K562 (cell line): ENCODE data around the gene RSPH6A. TPM values are rescaled to one million over a fixed set of nuclear protein-coding genes. Genes with fewer than 3 reads are reported as not detected.

Source experiments
- BDP1 ChIP-seq: IDR thresholded peaks from 3 replicates; pipeline ENCODE4 v1.6.1; 2011; ENCODE audit not compliant: insufficient read length, insufficient read depth
- COPS2 ChIP-seq: fragments of 450-650 bp; conservative IDR thresholded peaks from 2 replicates; pipeline ENCODE4 v1.6.1; 2016; ENCODE audit warnings: mild to moderate bottlenecking, moderate library complexity
- EP300 ChIP-seq: IDR thresholded peaks from 2 replicates; pipeline ENCODE4 v1.6.1; 2012; ENCODE audit warnings: low read length, improper control_type of control experiment
- EP400 ChIP-seq: fragments of 450-650 bp; IDR thresholded peaks from 2 replicates; pipeline ENCODE4 v1.6.1; 2017; ENCODE audit warnings: antibody characterized with exemption, mild to moderate bottlenecking, moderate library complexity
- FOSL1 ChIP-seq: fragments of 200-800 bp; sonication (Bioruptor generic); conservative IDR thresholded peaks from 2 replicates; pipeline ENCODE4 v1.6.1; 2016; ENCODE audit warnings: missing genetic modification characterization, missing compliant biosample characterization
- GATA2 ChIP-seq: sonication (generic); formaldehyde crosslinking; IDR thresholded peaks from 2 replicates; pipeline ENCODE4 v1.4.0; 2020; ENCODE audit warnings: mild to moderate bottlenecking, missing genetic modification reagents
- MEIS2 ChIP-seq: fragments of 450-650 bp; IDR thresholded peaks from 2 replicates; pipeline ENCODE4 v1.6.1; 2014; ENCODE audit warnings: mild to moderate bottlenecking; ENCODE audit not compliant: partially characterized antibody
- MYNN ChIP-seq, 2 experiments: sonication (generic); formaldehyde crosslinking in 1 of 2; IDR thresholded peaks; 2 replicates each; pipeline versions ENCODE4 v1.5.0 to v1.6.1; 2016 to 2020; ENCODE audit warnings: antibody characterized with exemption in 1 of 2, missing genetic modification reagents in 1 of 2
- RAD21 ChIP-seq, 2 experiments: fragments of 250-450 bp in 1 of 2; fragments of 450-650 bp in 1 of 2; sonication (Bioruptor Pico) in 1 of 2; formaldehyde crosslinking in 1 of 2; IDR thresholded peaks in 1 of 2; conservative IDR thresholded peaks in 1 of 2; 2 replicates each; pipeline versions ENCODE4 v1.4.0 to v1.8.0; 2020 to 2022; ENCODE audit warnings: mild to moderate bottlenecking in 2 of 2, moderate library complexity in 1 of 2
- RBM25 ChIP-seq: fragments of 200-400 bp; formaldehyde crosslinking; IDR thresholded peaks from 2 replicates; pipeline ENCODE4 v1.6.1; 2018; ENCODE audit warnings: low read length, low read depth, moderate library complexity; ENCODE audit not compliant: severe bottlenecking
- SAP30 ChIP-seq: fragments of 200-600 bp; sonication (generic); IDR thresholded peaks from 2 replicates; pipeline ENCODE4 v1.6.1; 2012; ENCODE audit warnings: borderline replicate concordance, low read depth, mild to moderate bottlenecking, moderate library complexity, low read length, control low read depth, inconsistent platforms; ENCODE audit not compliant: insufficient read depth, poor library complexity, severe bottlenecking
- SMARCB1 ChIP-seq: IDR thresholded peaks from 2 replicates; pipeline ENCODE4 v1.6.1; 2011; ENCODE audit warnings: improper control_type of control experiment, low read depth; ENCODE audit not compliant: insufficient read length
- SRSF7 ChIP-seq: fragments of 200-400 bp; formaldehyde crosslinking; optimal IDR thresholded peaks from 2 replicates; pipeline ENCODE3; 2017; ENCODE audit warnings: mild to moderate bottlenecking, low read depth, low read length
- TCF7L2 ChIP-seq: fragments of 150-350 bp; IDR thresholded peaks from 2 replicates; pipeline ENCODE4 v1.6.1; 2016; ENCODE audit warnings: low read depth, mild to moderate bottlenecking, low read length, moderate library complexity
- XRCC4 ChIP-seq: IDR thresholded peaks from one replicate; pipeline ENCODE4 v1.6.1; 2011; ENCODE audit not compliant: insufficient read depth, insufficient read length; ENCODE audit errors: extremely low read depth
- ZC3H8 ChIP-seq: fragments of 450-650 bp; IDR thresholded peaks from 2 replicates; pipeline ENCODE4 v1.6.1; 2017
- ZFP36 ChIP-seq: fragments of 150-350 bp; IDR thresholded peaks from 2 replicates; pipeline ENCODE4 v1.6.1; 2018; ENCODE audit warnings: low read length, low read depth; ENCODE audit not compliant: partially characterized antibody
- ZNF3 ChIP-seq: fragments of 250-450 bp; sonication (Bioruptor Pico); IDR thresholded peaks from 2 replicates; pipeline ENCODE4 v1.5.0; 2021; ENCODE audit warnings: mild to moderate bottlenecking, moderate library complexity
- ZNF507 ChIP-seq: conservative IDR thresholded peaks from 2 replicates; pipeline ENCODE4 v1.6.1; 2017; ENCODE audit warnings: missing genetic modification characterization, missing compliant biosample characterization
- polyA plus RNA-seq, 8 experiments: library from polyadenylated mRNA; depleted of rRNA in 4 of 8; stranded (reverse) in 5 of 8; unstranded in 3 of 8; fragments of >200 nt; fragmentation: Nextera tagmentation in 2 of 8; fragmentation: Illumina TruSeq in 1 of 8; extraction: Ambion mirVana in 2 of 8; extraction: Trizol in 1 of 8; gene quantifications; 2 replicates each; pipeline versions ENCODE4 v1.2.1 to v1.2.3, GENCODE V29; 2011 to 2014; ENCODE audit warnings: inconsistent platforms in 1 of 8, missing spikeins in 1 of 8
- total RNA-seq, 7 experiments: library from RNA; depleted of rRNA in 6 of 7; stranded (reverse); fragments of >200 nt in 6 of 7; fragmentation: Illumina TruSeq in 2 of 7; extraction: Trizol in 2 of 7; gene quantifications; 2 replicates each; pipeline versions ENCODE4 v1.2.1 to v1.2.3, GENCODE V29; 2011 to 2021; ENCODE audit warnings: low replicate concordance in 1 of 7
- TF ChIP-seq, protein P1 (sequence below): fragments of 250-450 bp; sonication (Bioruptor Pico); IDR thresholded peaks from 2 replicates; pipeline ENCODE4 v1.5.0; 2021
- TF ChIP-seq, protein P2 (sequence below): fragments of 200-800 bp; sonication (Bioruptor generic); IDR thresholded peaks from 2 replicates; pipeline ENCODE4 v1.6.1; 2017; ENCODE audit warnings: missing genetic modification characterization, missing compliant biosample characterization
- TF ChIP-seq, protein P3 (sequence below): fragments of 250-450 bp; sonication (Bioruptor Pico); IDR thresholded peaks from 2 replicates; pipeline ENCODE4 v1.4.0; 2020

The RSPH6A gene
- total and polyA plus RNA-seq, 9 of the 15 experiments (the other 6 are each of a cell fraction or from before 2014, with no cell fraction given) = 0.03 to 0.15 (median 0.07) TPM; not detected in 5

DNA sequence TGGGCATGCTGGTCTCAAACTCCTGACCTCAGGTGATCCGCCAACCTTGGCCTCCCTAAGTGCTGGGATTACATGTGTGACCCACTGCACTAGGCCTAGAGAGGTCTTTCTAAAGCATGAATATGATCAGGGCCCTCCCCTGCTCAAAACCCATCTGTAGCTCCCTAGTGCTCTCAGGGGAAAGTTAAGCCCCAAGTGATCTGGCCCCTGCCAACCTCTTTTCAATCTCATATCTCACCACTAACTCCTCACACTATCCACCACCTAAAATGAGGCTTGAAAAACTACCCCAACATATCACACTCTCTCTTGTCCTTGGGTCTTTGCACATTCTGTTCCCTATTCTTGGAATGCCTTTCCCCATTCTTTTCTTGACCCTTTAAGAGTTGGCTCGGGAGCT is 20.5 kb downstream of the RSPH6A start (continued):
- TF ChIP-seq MEIS2 = no peak
- no peak for TF ChIP-seq GATA2 (CRISPR knock-in tag)
- TF ChIP-seq, protein P1, sequence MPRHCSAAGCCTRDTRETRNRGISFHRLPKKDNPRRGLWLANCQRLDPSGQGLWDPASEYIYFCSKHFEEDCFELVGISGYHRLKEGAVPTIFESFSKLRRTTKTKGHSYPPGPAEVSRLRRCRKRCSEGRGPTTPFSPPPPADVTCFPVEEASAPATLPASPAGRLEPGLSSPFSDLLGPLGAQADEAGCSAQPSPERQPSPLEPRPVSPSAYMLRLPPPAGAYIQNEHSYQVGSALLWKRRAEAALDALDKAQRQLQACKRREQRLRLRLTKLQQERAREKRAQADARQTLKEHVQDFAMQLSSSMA (CRISPR knock-in tag) = no peak
- no peak for TF ChIP-seq FOSL1 (tag)
- no peak for TF ChIP-seq ZC3H8
- TF ChIP-seq SAP30 = no peak
- TF ChIP-seq BDP1 = no peak
- no peak for TF ChIP-seq SRSF7
- TF ChIP-seq ZNF3 (CRISPR knock-in tag) = no peak
- TF ChIP-seq TCF7L2 = no peak
- TF ChIP-seq ZFP36 = peak; percentile 39
- TF ChIP-seq, protein P2, sequence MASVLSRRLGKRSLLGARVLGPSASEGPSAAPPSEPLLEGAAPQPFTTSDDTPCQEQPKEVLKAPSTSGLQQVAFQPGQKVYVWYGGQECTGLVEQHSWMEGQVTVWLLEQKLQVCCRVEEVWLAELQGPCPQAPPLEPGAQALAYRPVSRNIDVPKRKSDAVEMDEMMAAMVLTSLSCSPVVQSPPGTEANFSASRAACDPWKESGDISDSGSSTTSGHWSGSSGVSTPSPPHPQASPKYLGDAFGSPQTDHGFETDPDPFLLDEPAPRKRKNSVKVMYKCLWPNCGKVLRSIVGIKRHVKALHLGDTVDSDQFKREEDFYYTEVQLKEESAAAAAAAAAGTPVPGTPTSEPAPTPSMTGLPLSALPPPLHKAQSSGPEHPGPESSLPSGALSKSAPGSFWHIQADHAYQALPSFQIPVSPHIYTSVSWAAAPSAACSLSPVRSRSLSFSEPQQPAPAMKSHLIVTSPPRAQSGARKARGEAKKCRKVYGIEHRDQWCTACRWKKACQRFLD (CRISPR knock-in tag) = no peak
- peak; percentile 22 for TF ChIP-seq RBM25
- TF ChIP-seq COPS2 = no peak
- TF ChIP-seq RAD21 (CRISPR knock-in tag; conservative IDR thresholded peaks at IDR 0.05 in 1 of 2, IDR thresholded peaks at IDR 0.05 in 1 of 2) = no peak
- TF ChIP-seq, protein P3, sequence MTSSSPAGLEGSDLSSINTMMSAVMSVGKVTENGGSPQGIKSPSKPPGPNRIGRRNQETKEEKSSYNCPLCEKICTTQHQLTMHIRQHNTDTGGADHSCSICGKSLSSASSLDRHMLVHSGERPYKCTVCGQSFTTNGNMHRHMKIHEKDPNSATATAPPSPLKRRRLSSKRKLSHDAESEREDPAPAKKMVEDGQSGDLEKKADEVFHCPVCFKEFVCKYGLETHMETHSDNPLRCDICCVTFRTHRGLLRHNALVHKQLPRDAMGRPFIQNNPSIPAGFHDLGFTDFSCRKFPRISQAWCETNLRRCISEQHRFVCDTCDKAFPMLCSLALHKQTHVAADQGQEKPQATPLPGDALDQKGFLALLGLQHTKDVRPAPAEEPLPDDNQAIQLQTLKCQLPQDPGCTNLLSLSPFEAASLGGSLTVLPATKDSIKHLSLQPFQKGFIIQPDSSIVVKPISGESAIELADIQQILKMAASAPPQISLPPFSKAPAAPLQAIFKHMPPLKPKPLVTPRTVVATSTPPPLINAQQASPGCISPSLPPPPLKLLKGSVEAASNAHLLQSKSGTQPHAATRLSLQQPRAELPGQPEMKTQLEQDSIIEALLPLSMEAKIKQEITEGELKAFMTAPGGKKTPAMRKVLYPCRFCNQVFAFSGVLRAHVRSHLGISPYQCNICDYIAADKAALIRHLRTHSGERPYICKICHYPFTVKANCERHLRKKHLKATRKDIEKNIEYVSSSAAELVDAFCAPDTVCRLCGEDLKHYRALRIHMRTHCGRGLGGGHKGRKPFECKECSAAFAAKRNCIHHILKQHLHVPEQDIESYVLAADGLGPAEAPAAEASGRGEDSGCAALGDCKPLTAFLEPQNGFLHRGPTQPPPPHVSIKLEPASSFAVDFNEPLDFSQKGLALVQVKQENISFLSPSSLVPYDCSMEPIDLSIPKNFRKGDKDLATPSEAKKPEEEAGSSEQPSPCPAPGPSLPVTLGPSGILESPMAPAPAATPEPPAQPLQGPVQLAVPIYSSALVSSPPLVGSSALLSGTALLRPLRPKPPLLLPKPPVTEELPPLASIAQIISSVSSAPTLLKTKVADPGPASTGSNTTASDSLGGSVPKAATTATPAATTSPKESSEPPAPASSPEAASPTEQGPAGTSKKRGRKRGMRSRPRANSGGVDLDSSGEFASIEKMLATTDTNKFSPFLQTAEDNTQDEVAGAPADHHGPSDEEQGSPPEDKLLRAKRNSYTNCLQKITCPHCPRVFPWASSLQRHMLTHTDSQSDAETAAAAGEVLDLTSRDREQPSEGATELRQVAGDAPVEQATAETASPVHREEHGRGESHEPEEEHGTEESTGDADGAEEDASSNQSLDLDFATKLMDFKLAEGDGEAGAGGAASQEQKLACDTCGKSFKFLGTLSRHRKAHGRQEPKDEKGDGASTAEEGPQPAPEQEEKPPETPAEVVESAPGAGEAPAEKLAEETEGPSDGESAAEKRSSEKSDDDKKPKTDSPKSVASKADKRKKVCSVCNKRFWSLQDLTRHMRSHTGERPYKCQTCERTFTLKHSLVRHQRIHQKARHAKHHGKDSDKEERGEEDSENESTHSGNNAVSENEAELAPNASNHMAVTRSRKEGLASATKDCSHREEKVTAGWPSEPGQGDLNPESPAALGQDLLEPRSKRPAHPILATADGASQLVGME (CRISPR knock-in tag) = no peak
- TF ChIP-seq XRCC4 = no peak
- TF ChIP-seq EP300 = no peak
- TF ChIP-seq EP400 = no peak
- no peak for TF ChIP-seq ZNF507 (tag)
- TF ChIP-seq MYNN (IDR thresholded peaks at IDR 0.05) = no peak
- TF ChIP-seq MYNN (CRISPR knock-in tag; IDR thresholded peaks at IDR 0.05) = no peak
- TF ChIP-seq SMARCB1 = no peak
